Neural cell (in vitro differentiated cells): ENCODE measurements around the gene TCFL5.

Experiments
- EP300 ChIP-seq: fragments of 450-650 bp; conservative IDR thresholded peaks from 2 replicates; pipeline ENCODE4 v1.6.1; 2014; ENCODE audit warnings: antibody characterized with exemption, mild to moderate bottlenecking, moderate library complexity; ENCODE audit not compliant: poor library complexity, severe bottlenecking
- POLR2AphosphoS5 ChIP-seq: IDR thresholded peaks from 2 replicates; pipeline ENCODE4 v1.6.1; 2012
- TF ChIP-seq, protein P1 (sequence below): fragments of 450-650 bp; IDR thresholded peaks from 2 replicates; pipeline ENCODE4 v1.5.1; 2014; ENCODE audit warnings: antibody characterized with exemption, mild to moderate bottlenecking, moderate library complexity; ENCODE audit not compliant: poor library complexity, severe bottlenecking
- TF ChIP-seq, protein P2 (sequence below): IDR thresholded peaks from 2 replicates; pipeline ENCODE4 v1.6.1; 2012; ENCODE audit warnings: borderline replicate concordance

DNA sequence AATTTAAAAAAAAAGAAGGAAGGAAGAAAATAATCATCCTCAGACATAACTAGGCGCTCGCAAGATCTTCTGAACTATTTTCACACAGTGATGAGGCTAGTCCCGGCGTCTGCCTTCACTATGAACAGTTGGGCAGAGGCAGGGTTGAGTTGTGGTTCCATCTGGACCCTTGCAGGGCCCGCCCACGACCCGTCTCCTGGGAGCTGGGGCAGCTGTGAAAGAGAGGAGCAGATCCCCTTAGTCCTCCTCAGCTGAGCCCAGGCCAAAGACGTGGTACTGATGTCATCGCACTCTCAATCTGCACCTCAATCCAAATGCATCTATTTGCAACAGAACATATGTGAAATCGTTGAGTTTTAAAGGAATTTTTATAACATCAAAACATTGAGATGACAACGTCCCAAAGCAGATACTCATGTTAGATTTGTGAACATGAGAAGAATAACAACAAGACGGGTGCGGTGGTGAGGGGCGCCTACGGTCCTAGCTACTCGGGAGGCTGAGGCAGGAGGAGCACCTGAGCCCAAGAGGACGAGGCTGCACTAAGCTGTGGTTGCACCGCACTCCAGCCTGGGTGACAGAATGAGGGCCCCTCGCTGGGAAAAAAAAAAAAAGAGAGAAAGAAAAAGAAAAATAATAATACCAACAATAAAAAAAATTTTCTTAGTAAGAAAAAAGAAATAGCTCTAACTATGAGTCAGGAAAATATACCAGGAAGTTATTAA, 15.3 kb downstream of the TCFL5 start:
- TF ChIP-seq EP300 (no peak), POLR2AphosphoS5 (no peak)
- TF ChIP-seq, protein P1, sequence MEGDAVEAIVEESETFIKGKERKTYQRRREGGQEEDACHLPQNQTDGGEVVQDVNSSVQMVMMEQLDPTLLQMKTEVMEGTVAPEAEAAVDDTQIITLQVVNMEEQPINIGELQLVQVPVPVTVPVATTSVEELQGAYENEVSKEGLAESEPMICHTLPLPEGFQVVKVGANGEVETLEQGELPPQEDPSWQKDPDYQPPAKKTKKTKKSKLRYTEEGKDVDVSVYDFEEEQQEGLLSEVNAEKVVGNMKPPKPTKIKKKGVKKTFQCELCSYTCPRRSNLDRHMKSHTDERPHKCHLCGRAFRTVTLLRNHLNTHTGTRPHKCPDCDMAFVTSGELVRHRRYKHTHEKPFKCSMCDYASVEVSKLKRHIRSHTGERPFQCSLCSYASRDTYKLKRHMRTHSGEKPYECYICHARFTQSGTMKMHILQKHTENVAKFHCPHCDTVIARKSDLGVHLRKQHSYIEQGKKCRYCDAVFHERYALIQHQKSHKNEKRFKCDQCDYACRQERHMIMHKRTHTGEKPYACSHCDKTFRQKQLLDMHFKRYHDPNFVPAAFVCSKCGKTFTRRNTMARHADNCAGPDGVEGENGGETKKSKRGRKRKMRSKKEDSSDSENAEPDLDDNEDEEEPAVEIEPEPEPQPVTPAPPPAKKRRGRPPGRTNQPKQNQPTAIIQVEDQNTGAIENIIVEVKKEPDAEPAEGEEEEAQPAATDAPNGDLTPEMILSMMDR: no peak
- TF ChIP-seq, protein P2, sequence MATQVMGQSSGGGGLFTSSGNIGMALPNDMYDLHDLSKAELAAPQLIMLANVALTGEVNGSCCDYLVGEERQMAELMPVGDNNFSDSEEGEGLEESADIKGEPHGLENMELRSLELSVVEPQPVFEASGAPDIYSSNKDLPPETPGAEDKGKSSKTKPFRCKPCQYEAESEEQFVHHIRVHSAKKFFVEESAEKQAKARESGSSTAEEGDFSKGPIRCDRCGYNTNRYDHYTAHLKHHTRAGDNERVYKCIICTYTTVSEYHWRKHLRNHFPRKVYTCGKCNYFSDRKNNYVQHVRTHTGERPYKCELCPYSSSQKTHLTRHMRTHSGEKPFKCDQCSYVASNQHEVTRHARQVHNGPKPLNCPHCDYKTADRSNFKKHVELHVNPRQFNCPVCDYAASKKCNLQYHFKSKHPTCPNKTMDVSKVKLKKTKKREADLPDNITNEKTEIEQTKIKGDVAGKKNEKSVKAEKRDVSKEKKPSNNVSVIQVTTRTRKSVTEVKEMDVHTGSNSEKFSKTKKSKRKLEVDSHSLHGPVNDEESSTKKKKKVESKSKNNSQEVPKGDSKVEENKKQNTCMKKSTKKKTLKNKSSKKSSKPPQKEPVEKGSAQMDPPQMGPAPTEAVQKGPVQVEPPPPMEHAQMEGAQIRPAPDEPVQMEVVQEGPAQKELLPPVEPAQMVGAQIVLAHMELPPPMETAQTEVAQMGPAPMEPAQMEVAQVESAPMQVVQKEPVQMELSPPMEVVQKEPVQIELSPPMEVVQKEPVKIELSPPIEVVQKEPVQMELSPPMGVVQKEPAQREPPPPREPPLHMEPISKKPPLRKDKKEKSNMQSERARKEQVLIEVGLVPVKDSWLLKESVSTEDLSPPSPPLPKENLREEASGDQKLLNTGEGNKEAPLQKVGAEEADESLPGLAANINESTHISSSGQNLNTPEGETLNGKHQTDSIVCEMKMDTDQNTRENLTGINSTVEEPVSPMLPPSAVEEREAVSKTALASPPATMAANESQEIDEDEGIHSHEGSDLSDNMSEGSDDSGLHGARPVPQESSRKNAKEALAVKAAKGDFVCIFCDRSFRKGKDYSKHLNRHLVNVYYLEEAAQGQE: no peak
